H1 (cell line): ENCODE results near the gene SPAG8. TPM values are rescaled to one million over a fixed set of nuclear protein-coding genes. Genes with fewer than 3 reads are reported as not detected.

Experiments used
- CBX5 ChIP-seq: fragments of 300-800, 300-1000 bp; sonication (generic); IDR thresholded peaks from 2 replicates; pipeline ENCODE4 v1.7.1; 2016; ENCODE audit warnings: antibody characterized with exemption, low read length, low read depth
- CEBPB ChIP-seq: IDR thresholded peaks from 2 replicates; pipeline ENCODE4 v1.6.1; 2012; ENCODE audit warnings: low read depth, low read length
- CREB1 ChIP-seq: IDR thresholded peaks from 2 replicates; pipeline ENCODE4 v1.6.1; 2012; ENCODE audit warnings: inconsistent platforms
- CTBP2 ChIP-seq: IDR thresholded peaks from 2 replicates; pipeline ENCODE4 v1.7.0; 2011; ENCODE audit warnings: borderline replicate concordance, mild to moderate bottlenecking, moderate library complexity, mixed read lengths, low read length; ENCODE audit not compliant: insufficient read depth, insufficient read length
- EGR1 ChIP-seq: IDR thresholded peaks from 2 replicates; pipeline ENCODE4 v1.6.1; 2011; ENCODE audit warnings: low read depth, low read length, borderline replicate concordance
- EZH2 ChIP-seq: fragments of 200-600 bp; sonication (generic); IDR thresholded peaks from 2 replicates; pipeline ENCODE4 v1.7.1; 2012; ENCODE audit warnings: low read depth, mild to moderate bottlenecking, moderate library complexity, low read length, inconsistent platforms; ENCODE audit not compliant: severe bottlenecking
- FOSL1 ChIP-seq: IDR thresholded peaks from 2 replicates; pipeline ENCODE4 v1.6.1; 2011; ENCODE audit warnings: mild to moderate bottlenecking, low read depth, low read length, moderate library complexity; ENCODE audit not compliant: insufficient read depth
- MAFK ChIP-seq: IDR thresholded peaks from 2 replicates; pipeline ENCODE4 v1.6.1; 2012; ENCODE audit warnings: low read depth, mild to moderate bottlenecking, improper control_type of control experiment, low read length
- MAX ChIP-seq: IDR thresholded peaks from 2 replicates; pipeline ENCODE4 v1.6.1; 2012; ENCODE audit warnings: inconsistent platforms
- PHF8 ChIP-seq: fragments of 200-600 bp; sonication (generic); conservative IDR thresholded peaks from 2 replicates; pipeline ENCODE4 v1.7.1; 2012; ENCODE audit warnings: low read depth, mild to moderate bottlenecking, inconsistent platforms, low read length, moderate library complexity
- RAD21 ChIP-seq, 2 experiments: IDR thresholded peaks in 1 of 2; conservative IDR thresholded peaks in 1 of 2; 2 replicates each; pipeline ENCODE4 v1.6.1; 2011; ENCODE audit warnings: low read depth in 2 of 2, low read length in 2 of 2, improper control_type of control experiment in 1 of 2, inconsistent platforms in 1 of 2, mild to moderate bottlenecking in 1 of 2, moderate library complexity in 1 of 2
- RBBP5 ChIP-seq: IDR thresholded peaks from 2 replicates; pipeline ENCODE4 v1.7.1; 2012; ENCODE audit warnings: low read depth, mild to moderate bottlenecking, inconsistent platforms, low read length, moderate library complexity, borderline replicate concordance
- SIRT6 ChIP-seq: IDR thresholded peaks from one replicate; pipeline ENCODE4 v1.7.1; 2012; ENCODE audit warnings: low read length, inconsistent platforms
- SP2 ChIP-seq: IDR thresholded peaks from 2 replicates; pipeline ENCODE4 v1.6.1; 2012; ENCODE audit warnings: mild to moderate bottlenecking, low read length, inconsistent platforms
- SRF ChIP-seq: IDR thresholded peaks from 2 replicates; pipeline ENCODE4 v1.6.1; 2011; ENCODE audit warnings: mild to moderate bottlenecking, low read depth, low read length, moderate library complexity
- TCF12 ChIP-seq: IDR thresholded peaks from 2 replicates; pipeline ENCODE4 v1.6.1; 2011; ENCODE audit warnings: low read depth, mild to moderate bottlenecking, low read length
- TEAD4 ChIP-seq: IDR thresholded peaks from 2 replicates; pipeline ENCODE4 v1.6.1; 2012; ENCODE audit warnings: low read depth, low read length, inconsistent platforms, mixed read lengths
- USF2 ChIP-seq: IDR thresholded peaks from 2 replicates; pipeline ENCODE4 v1.6.1; 2011; ENCODE audit warnings: low read length, improper control_type of control experiment
- ZNF274 ChIP-seq: IDR thresholded peaks from 2 replicates; pipeline ENCODE4 v1.7.0; 2012; ENCODE audit warnings: low read length, borderline replicate concordance; ENCODE audit errors: extremely low read depth
- polyA plus RNA-seq, 7 experiments: library from polyadenylated mRNA; depleted of rRNA in 3 of 7; stranded (reverse) in 5 of 7; unstranded in 2 of 7; fragments of >200 nt in 5 of 7; fragments of 200-250 nt in 2 of 7; gene quantifications; 1 replicate in 5 of 7; 2 replicates in 1 of 7; 4 replicates in 1 of 7; pipeline versions ENCODE4 v1.2.1 to v1.2.3, GENCODE V29; 2011 to 2013; ENCODE audit warnings: missing spikeins in 2 of 7, mixed read lengths in 2 of 7
- total RNA-seq: library from RNA; stranded (reverse); fragmentation: NEBNext Ultra II Directional; extraction: Animal tissue kit (Norgen Biotek cat#: 25700); gene quantifications from 2 replicates; pipeline ENCODE4 v1.2.1, GENCODE V29; 2021
- TF ChIP-seq, protein P1 (sequence below): IDR thresholded peaks from 2 replicates; pipeline ENCODE4 v1.6.1; 2012; ENCODE audit warnings: inconsistent platforms
- TF ChIP-seq, protein P2 (sequence below): IDR thresholded peaks from 2 replicates; pipeline ENCODE4 v1.6.1; 2012; ENCODE audit warnings: low read length, inconsistent platforms

SPAG8 gene
- total and polyA plus RNA-seq, 2 of the 8 experiments (the other 6 are each of a cell fraction or from before 2014, with no cell fraction given), result 0.37 to 0.44 TPM

- TF ChIP-seq, protein P1, sequence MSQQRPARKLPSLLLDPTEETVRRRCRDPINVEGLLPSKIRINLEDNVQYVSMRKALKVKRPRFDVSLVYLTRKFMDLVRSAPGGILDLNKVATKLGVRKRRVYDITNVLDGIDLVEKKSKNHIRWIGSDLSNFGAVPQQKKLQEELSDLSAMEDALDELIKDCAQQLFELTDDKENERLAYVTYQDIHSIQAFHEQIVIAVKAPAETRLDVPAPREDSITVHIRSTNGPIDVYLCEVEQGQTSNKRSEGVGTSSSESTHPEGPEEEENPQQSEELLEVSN, result peak; percentile 92
- TF ChIP-seq CTBP2 (no peak), SIRT6 (no peak), EGR1 (no peak), TCF12 (no peak), PHF8 (no peak), TEAD4 (no peak), FOSL1 (no peak), SRF (no peak), EZH2 (no peak), RAD21 (IDR thresholded peaks at IDR 0.05 in 1 of 2, conservative IDR thresholded peaks at IDR 0.05 in 1 of 2; ENCODE audit: low read depth in 2 of 2, low read length in 2 of 2) (no peak; a peak in 2 of 4 replicates), SP2 (no peak), MAX (peak; percentile 46), RBBP5 (no peak; the same call in 1 of the 2 replicates), USF2 (no peak), CBX5 (no peak), CEBPB (peak; percentile 48; the same call in 1 of the 2 replicates), CREB1 (no peak), ZNF274 (no peak), MAFK (no peak)
- TF ChIP-seq, protein P2, sequence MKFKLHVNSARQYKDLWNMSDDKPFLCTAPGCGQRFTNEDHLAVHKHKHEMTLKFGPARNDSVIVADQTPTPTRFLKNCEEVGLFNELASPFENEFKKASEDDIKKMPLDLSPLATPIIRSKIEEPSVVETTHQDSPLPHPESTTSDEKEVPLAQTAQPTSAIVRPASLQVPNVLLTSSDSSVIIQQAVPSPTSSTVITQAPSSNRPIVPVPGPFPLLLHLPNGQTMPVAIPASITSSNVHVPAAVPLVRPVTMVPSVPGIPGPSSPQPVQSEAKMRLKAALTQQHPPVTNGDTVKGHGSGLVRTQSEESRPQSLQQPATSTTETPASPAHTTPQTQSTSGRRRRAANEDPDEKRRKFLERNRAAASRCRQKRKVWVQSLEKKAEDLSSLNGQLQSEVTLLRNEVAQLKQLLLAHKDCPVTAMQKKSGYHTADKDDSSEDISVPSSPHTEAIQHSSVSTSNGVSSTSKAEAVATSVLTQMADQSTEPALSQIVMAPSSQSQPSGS, result peak; percentile 56; the same call in 1 of the 2 replicates
These were observed 2.2 kb upstream of the SPAG8 start (continued) for GRCh38 chr9:35814106-35814840.
